GM23338 (cell line): ENCODE results near the gene CAMTA1. TPM values are rescaled to one million over a fixed set of nuclear protein-coding genes. Genes with fewer than 3 reads are reported as not detected.
A peak's percentile ranks its signal among the peaks of the same experiment; 100 is the strongest.

Experiments
- ATAC-seq: fragments of 200-7000 bp; cut with Tn5 transposase; 3 replicates; pipeline ENCODE4 v1.9.1; 2020
- DNase-seq: peaks from one replicate; pipeline ENCODE4 v3.0.0-alpha.2; 2015; ENCODE audit warnings: low spot score
- H2AFZ ChIP-seq: fragments of 200-600 bp; sonication (generic); 2 replicates; pipeline ENCODE4 v1.8.0; 2016; ENCODE audit warnings: antibody characterized with exemption, mild to moderate bottlenecking, moderate library complexity
- H3F3A ChIP-seq: fragments of 200-600 bp; sonication (generic); replicated peaks from 2 replicates; pipeline ENCODE4 v1.8.0; 2017; ENCODE audit warnings: antibody characterized with exemption, mixed run types, low read depth
- H3K27ac ChIP-seq: fragments of 200-600 bp; sonication (generic); 2 replicates; pipeline ENCODE4 v1.6.1; 2016; ENCODE audit warnings: low read depth
- H3K27me3 ChIP-seq: fragments of 200-600 bp; sonication (generic); 2 replicates; pipeline ENCODE4 v1.8.0; 2016; ENCODE audit warnings: mild to moderate bottlenecking, mixed run types, moderate library complexity; ENCODE audit not compliant: insufficient read depth
- H3K36me3 ChIP-seq: fragments of 200-600 bp; sonication (generic); 2 replicates; pipeline ENCODE4 v1.8.0; 2016; ENCODE audit warnings: mild to moderate bottlenecking; ENCODE audit not compliant: insufficient read depth
- H3K4me1 ChIP-seq: fragments of 200-600 bp; sonication (generic); 2 replicates; pipeline ENCODE4 v1.8.0; 2016; ENCODE audit warnings: mild to moderate bottlenecking, moderate library complexity; ENCODE audit not compliant: insufficient read depth
- H3K4me2 ChIP-seq: fragments of 200-600 bp; sonication (generic); 2 replicates; pipeline ENCODE4 v1.7.1; 2017; ENCODE audit warnings: mixed run types
- H3K4me3 ChIP-seq: fragments of 200-600 bp; sonication (generic); 2 replicates; pipeline ENCODE4 v1.6.1; 2016; ENCODE audit warnings: mixed run types
- H3K79me2 ChIP-seq: fragments of 200-600 bp; sonication (generic); replicated peaks from 2 replicates; pipeline ENCODE4 v1.8.0; 2017; ENCODE audit warnings: mild to moderate bottlenecking; ENCODE audit not compliant: insufficient read depth
- H3K9me2 ChIP-seq: fragments of 200-600 bp; sonication (generic); 2 replicates; pipeline ENCODE4 v1.8.0; 2017; ENCODE audit not compliant: insufficient read depth
- H4K20me1 ChIP-seq: fragments of 200-600 bp; sonication (generic); replicated peaks from 2 replicates; pipeline ENCODE4 v1.8.0; 2017; ENCODE audit warnings: mild to moderate bottlenecking; ENCODE audit not compliant: insufficient read depth
- H3K27ac Mint-ChIP-seq: 2 replicates; pipeline ENCODE4 v1.8.0; 2020; ENCODE audit warnings: inconsistent platforms, mild to moderate bottlenecking, moderate library complexity, mixed read lengths
- H3K27me3 Mint-ChIP-seq: 3 replicates; pipeline ENCODE4 v1.8.0; 2022; ENCODE audit warnings: low read depth, mild to moderate bottlenecking, moderate library complexity, mixed read lengths, inconsistent platforms; ENCODE audit not compliant: insufficient read depth, poor library complexity
- H3K36me3 Mint-ChIP-seq: 3 replicates; pipeline ENCODE4 v1.8.0; 2021; ENCODE audit warnings: low read depth, mild to moderate bottlenecking, inconsistent platforms, moderate library complexity, mixed read lengths
- H3K4me1 Mint-ChIP-seq: 3 replicates; pipeline ENCODE4 v1.8.0; 2020; ENCODE audit warnings: mild to moderate bottlenecking, inconsistent platforms, mixed read lengths
- H3K4me3 Mint-ChIP-seq: 3 replicates; pipeline ENCODE4 v1.8.0; 2021; ENCODE audit warnings: moderate library complexity, mild to moderate bottlenecking, inconsistent platforms, mixed read lengths
- H3K9me3 Mint-ChIP-seq: 3 replicates; pipeline ENCODE4 v1.8.0; 2020; ENCODE audit warnings: moderate library complexity, mild to moderate bottlenecking, inconsistent platforms, mixed read lengths
- CREB1 ChIP-seq: fragments of 250-450 bp; sonication (Bioruptor Pico); IDR thresholded peaks from 2 replicates; pipeline ENCODE4 v1.5.0; 2020; ENCODE audit warnings: low read depth, mild to moderate bottlenecking, moderate library complexity
- CTCF ChIP-seq, 2 experiments: fragments of 200-600 bp in 1 of 2; sonication (generic) in 1 of 2; conservative IDR thresholded peaks; 2 replicates each; pipeline versions ENCODE4 v1.5.1 to v1.6.1; 2016 to 2017; ENCODE audit warnings: antibody characterized with exemption in 2 of 2, low read depth in 2 of 2, mild to moderate bottlenecking in 2 of 2, moderate library complexity in 1 of 2
- ETS1 ChIP-seq: IDR thresholded peaks from 2 replicates; pipeline ENCODE4 v1.6.1; 2016; ENCODE audit warnings: antibody characterized with exemption
- EZH2 ChIP-seq: fragments of 200-600 bp; sonication (generic); IDR thresholded peaks from one replicate; pipeline ENCODE4 v1.8.0; 2017; ENCODE audit warnings: antibody characterized with exemption, mild to moderate bottlenecking, low read depth; ENCODE audit not compliant: unreplicated experiment
- EZH2phosphoT487 ChIP-seq: fragments of 200-600 bp; sonication (generic); IDR thresholded peaks from one replicate; pipeline ENCODE4 v1.8.1; 2018; ENCODE audit warnings: antibody characterized with exemption; ENCODE audit not compliant: unreplicated experiment
- JUNB ChIP-seq: IDR thresholded peaks from one replicate; pipeline ENCODE4 v1.6.1; 2016; ENCODE audit warnings: antibody characterized with exemption; ENCODE audit not compliant: unreplicated experiment
- NANOG ChIP-seq: IDR thresholded peaks from 2 replicates; pipeline ENCODE4 v1.6.1; 2016; ENCODE audit warnings: antibody characterized with exemption, borderline replicate concordance
- POLR2AphosphoS5 ChIP-seq: IDR thresholded peaks from 2 replicates; pipeline ENCODE4 v1.6.1; 2016; ENCODE audit warnings: antibody characterized with exemption, low read depth
- REST ChIP-seq: IDR thresholded peaks from one replicate; pipeline ENCODE4 v1.6.1; 2018; ENCODE audit warnings: antibody characterized with exemption; ENCODE audit not compliant: unreplicated experiment
- STAT1 ChIP-seq: IDR thresholded peaks from one replicate; pipeline ENCODE4 v1.6.1; 2016; ENCODE audit warnings: antibody characterized with exemption; ENCODE audit not compliant: unreplicated experiment
- ZNF114 ChIP-seq: fragments of 250-450 bp; sonication (Bioruptor Pico); IDR thresholded peaks from 2 replicates; pipeline ENCODE4 v1.5.0; 2020; ENCODE audit warnings: mild to moderate bottlenecking, moderate library complexity
- ZNF331 ChIP-seq: fragments of 250-450 bp; sonication (Bioruptor Pico); IDR thresholded peaks from 2 replicates; pipeline ENCODE4 v1.5.0; 2020; ENCODE audit warnings: low read depth, mild to moderate bottlenecking, moderate library complexity
- ZNF462 ChIP-seq: fragments of 250-450 bp; sonication (Bioruptor Pico); IDR thresholded peaks from 2 replicates; pipeline ENCODE4 v1.5.0; 2020; ENCODE audit warnings: mild to moderate bottlenecking, moderate library complexity
- polyA plus RNA-seq: library from polyadenylated mRNA; unstranded; fragments of >200 nt; fragmentation: Nextera tagmentation; extraction: Ambion mirVana; gene quantifications from 2 replicates; pipeline ENCODE4 v1.2.1, GENCODE V29; 2016
- total RNA-seq: library from RNA; depleted of rRNA; stranded (reverse); fragments of >200 nt; shearing (Covaris generic); gene quantifications from 2 replicates; pipeline ENCODE4 v1.2.3, GENCODE V29; 2014

The CAMTA1 gene
- total and polyA plus RNA-seq, 2 experiments from 2014 or later, result 115 to 519 TPM

- no peak overlapping the region for H2AFZ ChIP-seq
- DNase-seq, result no peak
- no peaks in the 10 kb centered on the region for H3K36me3 ChIP-seq
- no peaks in the 10 kb centered on the region for H3K27me3 ChIP-seq
- Mint-ChIP-seq H3K27me3 (peaks cover 4% of the 10 kb centered on the region), H3K4me1 (peaks cover 9% of the 10 kb centered on the region; the same call in 2 of the 3 replicates), H3K9me3 (no peaks in the 10 kb centered on the region), H3K4me3 (no peak overlapping the region), H3K36me3 (peaks cover under 1% of the 10 kb centered on the region; the same call in 1 of the 3 replicates), H3K27ac (no peak overlapping the region)
- H3K4me3 ChIP-seq, result no peak overlapping the region
- peaks cover 12% of the 10 kb centered on the region for H3K4me1 ChIP-seq
- H3K27ac ChIP-seq, result no peak overlapping the region
- peaks cover 100% of the 10 kb centered on the region for H3K79me2 ChIP-seq
- ATAC-seq, result no peak
- peak overlapping the region; percentile 44; the same call in 1 of the 2 replicates for H3K4me2 ChIP-seq
- no peaks in the 10 kb centered on the region for H3K9me2 ChIP-seq
- TF ChIP-seq ZNF114 (CRISPR knock-in tag), result no peak
- TF ChIP-seq STAT1, result no peak
- no peak for TF ChIP-seq ETS1
- no peak for TF ChIP-seq EZH2phosphoT487
- TF ChIP-seq REST, result no peak
- TF ChIP-seq EZH2, result no peak
- TF ChIP-seq CTCF (conservative IDR thresholded peaks at IDR 0.05; ENCODE audit: low read depth in 2 of 2), result no peak
- no peak for TF ChIP-seq ZNF331 (CRISPR knock-in tag)
- no peak for TF ChIP-seq POLR2AphosphoS5
- no peak for TF ChIP-seq NANOG
- no peak for TF ChIP-seq CREB1 (CRISPR knock-in tag)
- TF ChIP-seq JUNB, result no peak
- TF ChIP-seq ZNF462 (CRISPR knock-in tag), result no peak
- H3F3A ChIP-seq, result no peaks in the 10 kb centered on the region
- peaks cover 70% of the 10 kb centered on the region for H4K20me1 ChIP-seq
Observed at GRCh38 chr1:6800745-6801144, 15.5 kb downstream of the CAMTA1 start.
